IPS-11a (cell line): ENCODE results near the gene AGTPBP1.

ENCODE experiments used
- H3K4me3 ChIP-seq: one replicate; pipeline ENCODE4 v1.5.1; 2013; ENCODE audit warnings: low read depth, low read length, control low read depth

AGTPBP1 gene

DNA sequence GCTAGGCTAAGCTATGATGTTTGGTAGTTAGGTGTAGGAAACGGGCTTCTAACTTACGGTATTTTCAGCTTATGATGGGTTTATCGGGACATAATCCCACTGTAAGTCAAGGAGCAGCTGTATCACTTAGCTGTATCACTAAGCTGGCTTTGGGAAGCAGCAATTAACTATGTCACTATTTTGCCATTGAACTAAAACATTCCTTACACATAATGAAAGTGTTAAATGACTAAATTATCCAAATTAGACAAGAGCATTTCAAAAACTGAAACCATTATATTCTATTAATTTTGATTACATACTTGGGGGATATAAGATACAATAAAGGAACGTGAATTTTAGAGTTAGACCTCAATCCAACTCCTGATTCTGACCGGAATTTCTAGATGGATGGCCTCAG is 188.3 kb downstream of the AGTPBP1 start:
- H3K4me3 ChIP-seq, result no peak overlapping the region

DNA sequence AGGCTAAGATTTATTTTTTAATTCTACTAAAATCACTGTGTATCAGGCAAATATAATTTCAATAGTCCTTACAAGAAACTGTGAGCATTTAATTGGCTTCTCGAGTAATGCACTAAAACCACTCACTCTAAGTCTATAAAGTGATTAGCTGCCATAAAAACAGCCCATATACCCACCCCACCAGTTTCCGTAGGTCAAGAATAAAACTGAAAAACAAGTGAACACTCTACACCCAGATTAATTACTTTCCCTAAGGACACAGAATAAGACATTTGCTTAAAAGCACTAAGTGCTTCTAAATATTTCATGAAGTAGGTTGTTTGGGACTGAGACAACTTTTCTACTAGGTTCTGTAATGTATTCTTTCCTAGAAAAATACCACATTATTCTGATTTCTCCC is 194.2 kb downstream of the AGTPBP1 start:
- H3K4me3 ChIP-seq, result no peak overlapping the region

DNA sequence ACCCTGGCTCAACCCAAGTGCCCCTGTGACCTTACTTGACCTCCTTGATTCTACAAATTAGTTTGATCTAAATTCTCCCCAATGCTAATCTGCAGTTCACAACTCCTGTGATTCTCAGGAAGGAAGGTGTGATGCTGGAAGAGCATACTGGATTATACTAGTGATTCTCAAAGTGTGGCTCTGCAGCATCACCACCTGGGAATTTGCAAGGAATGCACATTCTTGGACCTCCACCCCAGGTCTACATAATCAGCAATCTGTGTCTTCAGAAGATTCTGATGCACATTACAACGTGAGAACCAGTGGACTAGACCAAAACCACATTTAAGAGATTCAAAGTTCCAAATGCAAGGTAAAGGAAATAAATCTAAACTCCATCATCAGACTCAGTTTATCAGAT is 198.6 kb downstream of the AGTPBP1 start:
- no peak overlapping the region for H3K4me3 ChIP-seq

DNA sequence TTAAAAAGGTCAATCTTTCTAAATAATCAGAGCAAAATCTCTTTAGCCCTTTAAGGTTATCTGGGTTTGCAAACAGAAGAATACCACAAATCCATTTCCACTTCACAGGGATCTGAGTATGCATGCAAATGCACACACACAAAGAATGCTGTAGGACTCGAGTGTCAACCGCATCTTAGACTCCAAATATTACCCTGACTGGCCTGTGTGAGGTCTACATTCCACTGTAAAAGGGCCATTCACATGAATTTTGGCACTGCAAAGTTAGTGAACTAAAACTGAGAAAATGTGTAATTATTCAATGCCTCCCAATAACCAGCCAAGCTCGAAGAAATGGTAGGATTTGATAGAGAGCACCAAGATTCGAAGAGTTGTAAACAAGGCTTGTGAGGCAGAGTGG is 199.9 kb downstream of the AGTPBP1 start:
- no peak overlapping the region for H3K4me3 ChIP-seq

DNA sequence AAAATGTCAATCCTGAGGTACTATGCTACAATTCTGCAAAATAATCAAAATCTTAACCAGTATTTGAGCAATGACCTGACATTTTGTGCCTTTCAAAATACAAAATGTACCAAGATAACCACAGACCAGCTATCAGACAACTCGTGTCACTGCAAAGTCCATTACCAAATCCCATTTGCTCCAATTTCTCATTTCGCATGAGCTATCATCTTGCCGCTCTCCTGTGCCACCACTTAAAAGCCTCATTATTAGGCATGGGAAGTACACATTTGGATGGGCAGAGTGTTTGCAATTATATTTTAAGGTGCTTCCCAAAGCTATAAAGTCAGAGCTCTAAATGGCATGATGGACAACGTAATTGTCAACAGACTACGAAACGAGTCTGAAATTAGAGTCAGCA is 205.2 kb downstream of the AGTPBP1 start:
- no peak overlapping the region for H3K4me3 ChIP-seq

DNA sequence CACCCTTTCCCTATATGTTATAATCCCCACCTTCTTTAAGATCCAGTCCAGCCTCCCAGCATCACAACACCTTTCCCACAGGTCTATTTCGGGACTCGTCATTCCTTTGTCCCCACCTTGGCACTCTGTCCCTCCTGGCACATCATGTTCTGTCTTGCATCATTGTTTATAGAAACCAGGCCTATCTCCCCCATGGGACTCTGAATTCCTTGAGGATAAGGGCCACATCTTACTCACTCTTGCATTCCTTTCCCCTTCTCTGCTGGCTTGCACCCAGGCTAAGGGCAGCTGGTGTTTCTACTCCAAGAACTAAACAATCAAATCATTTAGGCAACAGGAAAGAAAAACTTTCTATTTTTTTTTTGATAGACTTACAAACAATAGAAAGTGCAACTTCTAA is 205.7 kb downstream of the AGTPBP1 start:
- H3K4me3 ChIP-seq, result no peak overlapping the region

DNA sequence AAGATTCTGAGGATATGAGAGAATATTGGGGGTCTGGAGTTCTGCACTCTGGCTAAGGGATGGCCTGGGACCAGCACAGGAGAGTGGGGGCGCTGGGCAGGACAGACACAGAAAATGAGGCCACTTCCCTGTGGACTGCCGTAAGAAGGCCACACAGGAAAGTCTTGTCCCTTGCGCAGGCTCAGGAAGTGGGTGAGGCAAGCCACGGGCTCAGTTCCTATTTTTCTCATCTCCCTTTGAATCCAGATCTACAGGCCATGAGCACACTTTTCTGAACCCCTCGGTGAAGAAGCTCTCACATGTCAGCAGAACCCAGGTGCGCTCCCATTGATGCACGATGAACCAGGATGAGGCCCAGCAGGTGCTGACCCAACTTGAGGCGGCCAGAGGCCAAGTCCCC is 207.4 kb downstream of the AGTPBP1 start:
- H3K4me3 ChIP-seq, result no peak overlapping the region

DNA sequence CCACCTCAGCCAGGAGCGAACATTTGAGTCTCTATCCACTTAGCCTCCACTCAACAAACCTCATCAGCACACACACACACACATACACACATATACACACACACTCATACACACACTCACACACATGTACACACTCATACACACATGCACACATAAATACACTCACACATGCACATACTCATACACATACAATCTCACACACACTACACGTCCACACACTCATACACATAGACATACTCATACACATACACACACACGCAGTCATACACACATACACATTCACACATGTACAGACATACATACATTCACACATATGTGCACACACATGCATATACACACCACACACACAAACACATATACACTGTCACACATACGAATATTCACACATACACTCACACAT is 208.2 kb downstream of the AGTPBP1 start:
- H3K4me3 ChIP-seq, result no peak overlapping the region

DNA sequence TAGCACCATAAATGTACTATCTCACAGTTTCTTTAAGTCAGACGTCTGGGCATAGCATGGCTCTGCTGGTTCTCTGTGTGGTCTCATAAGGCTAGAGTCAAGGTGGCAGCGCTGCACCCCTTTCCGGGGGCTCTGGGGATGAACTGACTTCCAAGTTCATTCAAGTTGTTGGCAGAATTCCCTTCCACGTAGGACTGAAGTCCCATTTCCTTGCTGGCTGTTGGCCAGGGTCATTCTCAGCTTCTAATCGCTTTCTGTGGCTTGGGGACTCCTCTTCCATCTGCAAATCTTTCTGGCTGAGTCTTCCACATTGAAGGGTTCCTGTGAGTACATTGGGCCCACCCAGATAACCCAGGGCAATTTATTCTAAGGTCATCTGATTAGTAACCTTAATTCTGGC is 211.0 kb downstream of the AGTPBP1 start:
- H3K4me3 ChIP-seq, result no peak overlapping the region

DNA sequence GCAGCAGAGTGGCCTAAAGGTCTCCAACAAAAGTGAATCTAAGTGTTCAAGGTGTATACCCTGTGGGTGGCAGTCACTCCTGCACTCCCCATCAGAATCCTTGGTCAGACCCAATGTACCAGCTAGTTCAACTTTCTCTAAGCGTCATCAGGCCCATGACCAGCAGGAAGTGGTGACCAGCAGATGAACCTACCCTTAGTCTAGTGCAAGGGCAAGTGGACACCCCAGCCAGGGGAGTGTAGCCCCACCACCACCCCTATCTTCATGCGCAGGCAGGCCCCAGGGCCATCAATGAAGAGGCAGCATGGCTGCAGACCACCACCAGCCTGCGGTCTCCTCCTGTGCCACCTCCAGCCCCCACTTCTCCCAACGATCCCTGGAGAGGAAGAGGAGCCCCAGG is 213.1 kb downstream of the AGTPBP1 start:
- no peak overlapping the region for H3K4me3 ChIP-seq

DNA sequence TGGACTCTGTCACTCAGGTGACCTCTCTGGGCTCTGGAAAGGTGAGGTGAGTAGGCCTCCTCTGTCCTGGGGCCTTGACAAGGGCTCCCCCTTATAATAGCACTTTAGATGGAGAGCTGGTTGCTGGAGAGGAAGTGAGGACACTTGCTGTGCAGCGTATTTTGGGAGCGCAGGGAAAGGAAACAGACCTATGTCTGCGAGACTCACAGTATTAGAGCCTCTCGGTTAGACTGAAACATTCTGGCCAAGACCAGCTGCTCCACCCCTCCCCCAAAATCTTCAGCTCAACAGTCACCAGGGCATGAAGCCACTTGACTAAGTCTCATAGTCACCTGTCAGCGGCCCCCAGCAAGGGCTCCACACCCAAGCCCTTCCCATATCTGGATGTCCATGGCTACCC is 213.6 kb downstream of the AGTPBP1 start:
- no peak overlapping the region for H3K4me3 ChIP-seq

DNA sequence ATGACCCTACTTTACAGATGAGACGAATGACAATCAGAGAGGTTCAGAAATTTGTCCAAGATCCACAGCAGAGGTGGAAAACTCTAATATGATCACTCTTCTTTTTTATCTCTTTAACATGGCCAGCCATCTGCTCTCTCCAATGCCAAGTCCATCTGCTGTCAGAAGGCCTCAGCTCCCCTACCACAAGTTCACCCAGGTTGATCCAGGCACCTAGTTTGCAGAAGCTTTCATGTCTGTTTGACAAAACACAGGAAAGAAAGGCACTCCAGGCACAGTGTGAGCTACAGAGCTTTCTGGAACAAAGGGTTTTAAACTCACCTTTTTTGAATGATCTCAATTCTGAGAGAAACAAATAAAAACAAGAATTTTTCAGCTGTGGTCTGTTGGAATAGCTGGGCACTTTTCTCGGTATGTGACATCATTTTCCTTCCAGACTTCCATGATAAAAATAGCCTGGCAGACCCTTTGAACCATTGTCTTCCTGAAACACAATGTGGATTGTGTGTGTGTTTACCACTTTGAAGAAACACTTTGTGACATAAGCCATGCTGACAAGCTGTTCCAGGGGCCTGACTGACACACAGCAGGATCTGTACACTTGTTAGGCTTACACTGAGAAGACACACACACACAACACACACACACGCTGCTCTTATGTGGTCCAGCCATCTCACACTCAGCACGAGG is 214.3 kb downstream of the AGTPBP1 start:
- no peak overlapping the region for H3K4me3 ChIP-seq

DNA sequence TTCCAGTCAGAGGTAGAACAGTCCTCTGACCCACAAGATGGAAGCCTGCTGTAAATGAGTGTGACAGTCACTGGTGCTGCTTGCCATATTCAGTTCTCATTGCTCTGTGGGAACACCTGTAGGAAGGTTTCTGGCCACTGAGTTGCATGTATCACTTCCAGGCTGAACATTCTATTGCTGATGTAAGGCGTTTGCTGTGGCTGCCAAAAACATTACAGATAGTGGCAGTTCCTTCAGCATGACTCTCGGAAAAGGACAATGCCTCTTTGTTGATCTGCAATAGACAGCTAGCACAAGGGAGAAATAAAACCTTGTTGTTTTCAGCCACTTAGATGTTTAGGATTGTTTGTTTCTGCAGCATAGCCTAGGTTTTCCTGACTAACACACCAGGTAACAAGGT is 217.2 kb downstream of the AGTPBP1 start:
- no peak overlapping the region for H3K4me3 ChIP-seq

DNA sequence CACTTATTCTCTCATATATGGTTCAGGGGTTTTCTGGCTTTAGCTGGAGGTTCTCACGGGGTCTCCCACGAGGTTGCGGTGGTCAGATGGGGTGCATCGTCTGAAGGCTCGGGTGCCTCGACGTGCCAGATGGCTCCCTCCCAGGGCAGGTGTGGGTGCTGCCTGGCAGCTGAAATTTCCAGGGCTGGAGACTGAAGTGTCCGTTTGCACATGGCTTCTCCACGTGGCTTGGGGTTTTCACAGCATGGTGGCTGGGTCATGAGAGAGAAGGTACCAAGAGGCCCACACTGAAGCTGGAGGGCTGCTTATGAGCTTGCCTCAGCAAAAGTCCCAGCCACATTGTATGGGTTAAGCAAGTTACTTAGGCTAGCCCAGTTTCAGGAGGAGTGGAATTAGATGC is 218.6 kb downstream of the AGTPBP1 start:
- no peak overlapping the region for H3K4me3 ChIP-seq

DNA sequence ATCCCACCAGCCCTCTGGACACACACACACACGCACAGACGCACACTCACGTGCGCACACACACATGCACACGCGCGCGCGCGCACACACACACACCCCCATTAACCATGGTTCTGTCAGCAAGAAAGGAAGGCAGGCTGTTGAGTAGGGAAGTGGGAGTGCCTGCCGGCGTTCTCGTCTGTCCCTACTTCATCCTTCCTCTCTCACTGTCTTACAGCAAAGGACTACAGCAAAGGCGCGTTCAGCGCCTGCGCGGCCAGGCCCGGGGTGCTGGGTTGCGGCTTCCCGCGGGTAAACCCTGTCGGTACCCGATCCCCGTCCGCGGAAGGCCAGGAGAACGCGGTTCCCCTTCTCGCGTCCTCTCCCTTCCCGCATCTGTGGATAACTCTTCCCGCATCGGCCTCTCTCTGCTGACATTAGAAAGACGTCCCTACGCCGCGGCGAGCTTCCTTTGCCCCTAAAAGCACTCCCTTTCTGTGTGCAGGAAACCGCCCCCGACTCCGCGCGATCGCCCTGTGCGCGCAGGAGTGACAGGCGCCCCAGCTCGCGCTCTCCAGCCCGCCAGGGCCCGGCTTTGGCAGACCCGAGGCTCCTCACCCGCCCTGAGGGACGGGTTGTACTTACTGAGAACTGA is 219.2 kb downstream of the AGTPBP1 start:
- peak overlapping the region; percentile 68 for H3K4me3 ChIP-seq

DNA sequence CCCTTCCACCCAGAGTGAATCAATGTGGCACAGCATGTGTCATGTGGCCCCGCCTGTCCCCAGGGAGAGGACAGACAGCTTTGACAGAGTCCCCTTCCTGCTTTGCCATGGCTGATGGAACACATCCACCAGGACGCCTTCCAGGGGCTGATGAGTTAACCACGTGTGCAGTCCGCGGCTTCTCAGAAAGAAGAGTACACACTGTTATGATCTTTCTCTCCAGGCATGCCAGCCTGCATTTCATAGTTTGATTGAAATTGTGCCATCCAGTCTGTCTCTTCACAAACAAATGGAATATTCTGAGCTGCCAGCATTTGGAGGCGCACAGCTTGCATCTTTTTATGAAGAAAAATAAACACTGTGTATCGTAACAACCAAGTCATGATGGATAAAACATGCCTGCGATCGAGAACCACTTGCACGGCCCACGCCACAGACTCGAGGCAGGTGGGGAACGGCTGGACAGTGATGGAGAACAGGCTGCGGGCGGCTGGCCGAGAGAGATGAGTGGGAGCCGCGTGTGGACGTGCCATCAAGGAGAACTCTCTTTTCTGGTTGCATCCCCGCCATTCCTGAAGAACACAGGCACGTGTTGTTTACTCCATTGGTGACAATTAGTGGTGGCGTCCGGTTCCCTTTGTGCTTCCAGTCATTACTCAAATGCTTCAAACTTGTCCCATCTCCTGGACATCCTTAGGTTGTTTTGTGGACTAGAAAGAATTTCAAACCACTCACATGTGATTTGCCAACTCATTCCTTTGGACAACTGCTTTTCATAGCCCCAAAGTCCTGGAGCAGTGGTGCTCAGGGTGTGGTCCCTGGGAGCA is 220.2 kb downstream of the AGTPBP1 start:
- H3K4me3 ChIP-seq, result no peak overlapping the region

DNA sequence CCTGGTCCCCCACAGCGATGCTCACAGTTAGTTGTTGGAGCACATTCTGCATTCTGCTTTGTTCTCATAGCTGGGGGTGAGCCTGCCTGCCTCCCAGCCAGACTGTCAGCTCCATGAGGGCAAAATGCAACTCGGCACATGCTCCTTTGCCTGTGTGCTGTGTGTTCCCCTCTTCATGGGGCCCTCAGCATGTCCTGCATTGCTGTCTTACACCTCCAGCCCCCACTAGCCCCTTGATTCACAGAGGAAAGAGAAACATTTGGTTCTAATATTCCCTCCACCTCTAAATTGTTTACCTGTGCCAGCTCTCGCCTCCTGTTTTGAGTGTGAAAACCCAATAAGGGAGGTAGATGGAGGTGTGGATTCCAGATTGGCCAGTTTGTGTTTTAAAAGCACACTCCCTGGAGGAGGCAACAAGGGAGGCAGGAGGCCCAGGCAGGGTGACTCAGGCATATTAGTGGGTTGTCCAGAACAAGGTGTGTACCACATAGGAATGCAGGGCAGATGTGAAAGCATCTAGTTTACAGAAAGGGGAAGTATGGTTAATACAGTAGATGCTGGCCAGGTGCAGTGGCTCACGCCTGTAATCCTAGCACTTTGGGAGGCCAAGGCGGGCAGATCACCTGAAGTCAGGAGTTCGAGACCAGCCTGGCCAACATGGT is 224.6 kb downstream of the AGTPBP1 start:
- no peak overlapping the region for H3K4me3 ChIP-seq

DNA sequence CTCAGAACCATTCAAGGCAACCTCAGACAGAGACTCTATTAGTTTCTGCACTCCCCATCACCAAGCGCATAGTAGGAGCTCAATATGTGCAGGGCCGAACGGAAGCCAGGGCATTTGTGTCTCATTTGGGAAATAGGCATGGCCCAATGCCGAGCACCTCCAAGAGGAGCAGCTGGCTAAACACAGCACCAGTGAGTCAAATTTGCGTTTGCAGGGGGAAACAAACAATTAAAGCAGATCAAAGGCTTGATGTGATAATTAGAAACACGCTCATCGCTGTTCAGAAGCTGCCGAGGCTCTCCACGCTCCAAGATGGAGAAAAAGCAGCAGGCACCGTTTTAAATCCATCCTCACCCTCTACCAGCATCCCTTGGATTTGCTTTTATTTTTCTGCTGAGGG is 225.3 kb downstream of the AGTPBP1 start:
- H3K4me3 ChIP-seq, result no peak overlapping the region

DNA sequence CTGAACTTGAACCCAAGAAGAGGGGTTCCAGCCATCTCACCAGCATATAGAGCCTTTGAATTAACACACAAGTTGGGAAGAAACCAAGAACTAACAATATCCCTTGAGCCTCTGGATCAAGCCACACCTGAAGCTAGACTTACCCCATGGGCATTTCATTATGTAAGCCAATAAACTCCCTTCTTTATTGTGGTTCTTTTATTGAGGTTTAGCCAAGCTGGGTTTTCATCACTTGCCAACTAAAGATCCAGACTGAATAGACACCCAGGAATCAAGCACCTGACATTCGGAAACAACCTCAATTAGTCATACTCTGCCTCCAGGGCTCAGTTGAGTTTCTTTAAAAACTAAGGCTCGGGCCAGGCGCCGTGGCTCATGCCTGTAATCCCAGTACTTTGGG is 226.7 kb downstream of the AGTPBP1 start:
- H3K4me3 ChIP-seq, result no peak overlapping the region

DNA sequence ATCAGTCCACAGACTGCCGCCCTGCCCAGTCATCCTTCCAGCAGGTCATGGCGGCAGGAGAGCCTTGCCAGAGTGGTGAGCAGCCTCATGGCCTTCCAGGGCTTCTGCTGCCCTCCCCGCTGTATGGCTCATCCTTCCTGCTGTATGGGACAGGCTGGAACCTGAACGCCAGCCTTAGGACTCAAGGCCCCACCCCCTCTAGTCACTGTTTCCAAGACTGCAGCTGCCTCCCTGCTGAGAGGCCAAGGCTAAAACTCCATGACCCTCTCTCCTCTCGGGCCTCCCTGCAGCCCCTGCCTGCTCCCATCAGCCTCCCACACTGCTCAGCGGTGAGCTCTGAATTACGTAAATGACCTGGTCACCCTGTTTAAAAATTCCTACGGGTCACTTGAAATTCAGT is 227.5 kb downstream of the AGTPBP1 start:
- no peak overlapping the region for H3K4me3 ChIP-seq

DNA sequence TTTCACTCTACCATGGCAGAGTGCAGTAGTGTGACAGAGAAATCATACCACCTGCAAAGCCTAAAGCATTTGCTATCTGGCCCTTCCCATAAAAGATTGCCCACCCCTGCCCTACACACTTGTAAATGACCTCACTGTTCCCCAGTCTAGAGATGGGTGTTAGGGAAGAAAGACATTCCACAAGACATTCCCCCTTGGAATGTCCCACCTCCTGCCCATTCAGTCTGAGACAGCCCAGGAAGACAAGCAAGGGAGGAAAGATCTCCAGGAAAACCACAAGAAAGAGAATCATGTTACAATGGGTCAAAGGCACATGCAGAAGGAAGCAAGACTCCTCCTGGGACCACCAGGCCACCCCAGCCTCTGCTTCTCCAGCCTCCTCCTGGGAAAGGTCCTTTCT is 230.0 kb downstream of the AGTPBP1 start:
- H3K4me3 ChIP-seq, result no peak overlapping the region
